Suprapubic skin (tissue), 4 donors: ENCODE data around the gene DAD1. TPM values are rescaled to one million over a fixed set of nuclear protein-coding genes. Genes with fewer than 3 reads are reported as not detected.

Source experiments
- DNase-seq, 2 donors: peaks; one replicate each; pipeline ENCODE4 v3.0.0-alpha.2; 2019; ENCODE audit warnings: low spot score in 2 of 2
- H3K27ac ChIP-seq: fragments of 200-600 bp; sonication (generic); one replicate; pipeline ENCODE4 v1.5.1; 2019
- H3K27me3 ChIP-seq: fragments of 200-600 bp; sonication (generic); one replicate; pipeline ENCODE4 v1.5.1; 2019
- H3K36me3 ChIP-seq: fragments of 200-600 bp; sonication (generic); one replicate; pipeline ENCODE4 v1.5.1; 2019
- H3K4me1 ChIP-seq: fragments of 200-600 bp; sonication (generic); one replicate; pipeline ENCODE4 v1.5.1; 2019
- H3K4me3 ChIP-seq: fragments of 200-600 bp; sonication (generic); one replicate; pipeline ENCODE4 v1.5.1; 2019; ENCODE audit warnings: mild to moderate bottlenecking
- H3K9me3 ChIP-seq: fragments of 200-600 bp; sonication (generic); one replicate; pipeline ENCODE4 v1.5.1; 2019
- EP300 ChIP-seq: sonication (generic); formaldehyde crosslinking; IDR thresholded peaks from one replicate; pipeline ENCODE4 v1.6.1; 2017; ENCODE audit warnings: antibody characterized with exemption
- POLR2A ChIP-seq, 2 donors: fragments of 450-650 bp; IDR thresholded peaks; one replicate each; pipeline ENCODE4 v1.6.1; 2017; ENCODE audit warnings: antibody characterized with exemption in 2 of 2, mild to moderate bottlenecking in 2 of 2, moderate library complexity in 2 of 2
- POLR2AphosphoS5 ChIP-seq, 3 donors: sonication (generic); formaldehyde crosslinking; IDR thresholded peaks; one replicate each; pipeline ENCODE4 v1.6.1; 2017; ENCODE audit warnings: antibody characterized with exemption in 3 of 3
- WGBS: methylation state at CpG from one replicate; pipeline ENCODE4 v1.1.5; 2018; 5-methylcytosine and 5-hydroxymethylcytosine counted together
- total RNA-seq, 4 donors: library from RNA; depleted of rRNA; stranded (reverse); fragments of >200 nt; gene quantifications; one replicate each; pipeline ENCODE4 v1.1.0, GENCODE V29; 2016
- TF ChIP-seq, protein P1 (sequence below), 2 donors: fragments of 200-600 bp in 1 of 2; fragments of 450-650 bp in 1 of 2; sonication (generic) in 1 of 2; IDR thresholded peaks; one replicate each; pipeline ENCODE4 v1.5.1; 2016 to 2019; ENCODE audit warnings: antibody characterized with exemption in 2 of 2, mild to moderate bottlenecking in 1 of 2, moderate library complexity in 1 of 2

DAD1 gene
- total RNA-seq, 4 donors from 2014 or later = 110 to 212 (median 187) TPM

DNA sequence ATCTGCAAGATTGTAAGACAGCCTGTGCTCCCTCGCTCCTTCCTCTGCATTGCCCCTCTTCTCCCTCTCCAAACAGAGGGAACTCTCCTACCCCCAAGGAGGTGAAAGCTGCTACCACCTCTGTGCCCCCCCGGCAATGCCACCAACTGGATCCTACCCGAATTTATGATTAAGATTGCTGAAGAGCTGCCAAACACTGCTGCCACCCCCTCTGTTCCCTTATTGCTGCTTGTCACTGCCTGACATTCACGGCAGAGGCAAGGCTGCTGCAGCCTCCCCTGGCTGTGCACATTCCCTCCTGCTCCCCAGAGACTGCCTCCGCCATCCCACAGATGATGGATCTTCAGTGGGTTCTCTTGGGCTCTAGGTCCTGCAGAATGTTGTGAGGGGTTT is 37.4 kb downstream of the DAD1 start:
- H3K4me1 ChIP-seq = peaks cover 40% of the 10 kb centered on the region

DNA sequence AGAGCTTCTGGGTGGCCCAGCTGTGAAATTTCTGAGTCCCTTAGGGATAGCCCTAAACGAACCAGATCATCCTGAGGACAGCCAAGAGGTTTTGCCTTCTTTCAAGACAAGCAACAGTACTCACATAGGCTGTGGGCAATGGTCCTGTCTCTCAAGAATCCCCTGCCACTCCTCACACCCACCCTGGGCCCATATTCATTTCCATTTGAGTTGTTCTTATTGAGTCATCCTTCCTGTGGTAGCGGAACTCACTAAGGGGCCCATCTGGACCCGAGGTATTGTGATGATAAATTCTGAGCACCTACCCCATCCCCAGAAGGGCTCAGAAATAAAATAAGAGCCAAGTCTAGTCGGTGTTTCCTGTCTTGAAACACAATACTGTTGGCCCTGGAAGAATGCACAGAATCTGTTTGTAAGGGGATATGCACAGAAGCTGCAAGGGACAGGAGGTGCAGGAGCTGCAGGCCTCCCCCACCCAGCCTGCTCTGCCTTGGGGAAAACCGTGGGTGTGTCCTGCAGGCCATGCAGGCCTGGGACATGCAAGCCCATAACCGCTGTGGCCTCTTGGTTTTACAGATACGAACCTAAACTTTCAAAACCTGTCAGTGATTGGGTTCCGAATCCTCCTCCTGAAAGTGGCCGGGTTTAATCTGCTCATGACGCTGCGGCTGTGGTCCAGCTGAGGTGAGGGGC is 38.9 kb downstream of the DAD1 start:
- Histone ChIP-seq H3K9me3 (no peaks in the 10 kb centered on the region), H3K27me3 (no peaks in the 10 kb centered on the region), H3K27ac (no peak overlapping the region), H3K36me3 (no peaks in the 10 kb centered on the region), H3K4me1 (peaks cover 40% of the 10 kb centered on the region), H3K4me3 (no peak overlapping the region)
- WGBS = 66% methylated on average over 11 of the region's 11 CpGs
- no peak for TF ChIP-seq POLR2A (IDR thresholded peaks at IDR 0.05)
- TF ChIP-seq EP300 = no peak
- TF ChIP-seq, protein P1, sequence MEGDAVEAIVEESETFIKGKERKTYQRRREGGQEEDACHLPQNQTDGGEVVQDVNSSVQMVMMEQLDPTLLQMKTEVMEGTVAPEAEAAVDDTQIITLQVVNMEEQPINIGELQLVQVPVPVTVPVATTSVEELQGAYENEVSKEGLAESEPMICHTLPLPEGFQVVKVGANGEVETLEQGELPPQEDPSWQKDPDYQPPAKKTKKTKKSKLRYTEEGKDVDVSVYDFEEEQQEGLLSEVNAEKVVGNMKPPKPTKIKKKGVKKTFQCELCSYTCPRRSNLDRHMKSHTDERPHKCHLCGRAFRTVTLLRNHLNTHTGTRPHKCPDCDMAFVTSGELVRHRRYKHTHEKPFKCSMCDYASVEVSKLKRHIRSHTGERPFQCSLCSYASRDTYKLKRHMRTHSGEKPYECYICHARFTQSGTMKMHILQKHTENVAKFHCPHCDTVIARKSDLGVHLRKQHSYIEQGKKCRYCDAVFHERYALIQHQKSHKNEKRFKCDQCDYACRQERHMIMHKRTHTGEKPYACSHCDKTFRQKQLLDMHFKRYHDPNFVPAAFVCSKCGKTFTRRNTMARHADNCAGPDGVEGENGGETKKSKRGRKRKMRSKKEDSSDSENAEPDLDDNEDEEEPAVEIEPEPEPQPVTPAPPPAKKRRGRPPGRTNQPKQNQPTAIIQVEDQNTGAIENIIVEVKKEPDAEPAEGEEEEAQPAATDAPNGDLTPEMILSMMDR (IDR thresholded peaks at IDR 0.05) = no peak
- no peak for TF ChIP-seq POLR2AphosphoS5 (IDR thresholded peaks at IDR 0.05)
- no peak for DNase-seq

More for the DNA sequence above, 37.4 kb downstream of the DAD1 start:
- DNase-seq = no peak
- H3K27me3 ChIP-seq = no peaks in the 10 kb centered on the region
- H3K9me3 ChIP-seq = no peaks in the 10 kb centered on the region
- H3K4me3 ChIP-seq = no peak overlapping the region
- WGBS = 48% methylated on average over 5 of the region's 5 CpGs
- H3K27ac ChIP-seq = no peak overlapping the region
- TF ChIP-seq, protein P1 (IDR thresholded peaks at IDR 0.05) = no peak
- no peak for TF ChIP-seq POLR2A (IDR thresholded peaks at IDR 0.05)
- no peak for TF ChIP-seq POLR2AphosphoS5 (IDR thresholded peaks at IDR 0.05)
- TF ChIP-seq EP300 = no peak
- no peaks in the 10 kb centered on the region for H3K36me3 ChIP-seq

DNA sequence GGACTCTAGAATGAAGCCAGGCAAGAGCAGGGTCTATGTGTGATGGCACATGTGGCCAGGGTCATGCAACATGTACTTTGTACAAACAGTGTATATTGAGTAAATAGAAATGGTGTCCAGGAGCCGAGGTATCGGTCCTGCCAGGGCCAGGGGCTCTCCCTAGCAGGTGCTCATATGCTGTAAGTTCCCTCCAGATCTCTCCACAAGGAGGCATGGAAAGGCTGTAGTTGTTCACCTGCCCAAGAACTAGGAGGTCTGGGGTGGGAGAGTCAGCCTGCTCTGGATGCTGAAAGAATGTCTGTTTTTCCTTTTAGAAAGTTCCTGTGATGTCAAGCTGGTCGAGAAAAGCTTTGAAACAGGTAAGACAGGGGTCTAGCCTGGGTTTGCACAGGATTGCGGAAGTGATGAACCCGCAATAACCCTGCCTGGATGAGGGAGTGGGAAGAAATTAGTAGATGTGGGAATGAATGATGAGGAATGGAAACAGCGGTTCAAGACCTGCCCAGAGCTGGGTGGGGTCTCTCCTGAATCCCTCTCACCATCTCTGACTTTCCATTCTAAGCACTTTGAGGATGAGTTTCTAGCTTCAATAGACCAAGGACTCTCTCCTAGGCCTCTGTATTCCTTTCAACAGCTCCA is 39.6 kb downstream of the DAD1 start:
- WGBS = 91% methylated on average over 6 of the region's 6 CpGs
- Histone ChIP-seq H3K4me1 (peaks cover 45% of the 10 kb centered on the region), H3K4me3 (no peak overlapping the region), H3K27ac (no peak overlapping the region), H3K36me3 (no peaks in the 10 kb centered on the region), H3K27me3 (no peaks in the 10 kb centered on the region), H3K9me3 (no peaks in the 10 kb centered on the region)
- no peak for TF ChIP-seq EP300
- no peak for TF ChIP-seq POLR2A (IDR thresholded peaks at IDR 0.05)
- TF ChIP-seq POLR2AphosphoS5 (IDR thresholded peaks at IDR 0.05) = no peak
- TF ChIP-seq, protein P1 (IDR thresholded peaks at IDR 0.05) = no peak
- no peak for DNase-seq

DNA sequence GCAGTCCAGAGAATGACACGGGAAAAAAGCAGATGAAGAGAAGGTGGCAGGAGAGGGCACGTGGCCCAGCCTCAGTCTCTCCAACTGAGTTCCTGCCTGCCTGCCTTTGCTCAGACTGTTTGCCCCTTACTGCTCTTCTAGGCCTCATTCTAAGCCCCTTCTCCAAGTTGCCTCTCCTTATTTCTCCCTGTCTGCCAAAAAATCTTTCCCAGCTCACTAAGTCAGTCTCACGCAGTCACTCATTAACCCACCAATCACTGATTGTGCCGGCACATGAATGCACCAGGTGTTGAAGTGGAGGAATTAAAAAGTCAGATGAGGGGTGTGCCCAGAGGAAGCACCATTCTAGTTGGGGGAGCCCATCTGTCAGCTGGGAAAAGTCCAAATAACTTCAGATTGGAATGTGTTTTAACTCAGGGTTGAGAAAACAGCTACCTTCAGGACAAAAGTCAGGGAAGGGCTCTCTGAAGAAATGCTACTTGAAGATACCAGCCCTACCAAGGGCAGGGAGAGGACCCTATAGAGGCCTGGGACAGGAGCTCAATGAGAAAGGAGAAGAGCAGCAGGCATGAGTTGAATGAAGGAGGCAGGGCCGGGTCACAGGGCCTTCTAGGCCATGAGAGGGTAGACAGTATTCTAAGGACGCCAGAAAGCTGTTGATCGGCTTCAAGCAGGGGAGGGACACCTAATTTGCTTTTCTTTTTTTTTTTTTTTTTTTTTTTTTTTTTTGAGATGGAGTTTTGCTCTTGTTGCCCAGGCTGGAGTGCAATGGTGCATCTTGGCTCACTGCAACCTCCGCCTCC is 40.9 kb downstream of the DAD1 start:
- DNase-seq = no peak
- H3K27ac ChIP-seq = peak overlapping the region; percentile 60
- WGBS = 70% methylated on average over 8 of the region's 8 CpGs
- no peaks in the 10 kb centered on the region for H3K36me3 ChIP-seq
- TF ChIP-seq POLR2AphosphoS5 (IDR thresholded peaks at IDR 0.05) (no peak), EP300 (no peak)
- TF ChIP-seq, protein P1 (IDR thresholded peaks at IDR 0.05) = no peak
- no peaks in the 10 kb centered on the region for H3K9me3 ChIP-seq
- no peak overlapping the region for H3K4me3 ChIP-seq
- peaks cover 45% of the 10 kb centered on the region for H3K4me1 ChIP-seq
- no peaks in the 10 kb centered on the region for H3K27me3 ChIP-seq
